ENCODE measurements around the gene LRMDA.

LRMDA gene

DNA sequence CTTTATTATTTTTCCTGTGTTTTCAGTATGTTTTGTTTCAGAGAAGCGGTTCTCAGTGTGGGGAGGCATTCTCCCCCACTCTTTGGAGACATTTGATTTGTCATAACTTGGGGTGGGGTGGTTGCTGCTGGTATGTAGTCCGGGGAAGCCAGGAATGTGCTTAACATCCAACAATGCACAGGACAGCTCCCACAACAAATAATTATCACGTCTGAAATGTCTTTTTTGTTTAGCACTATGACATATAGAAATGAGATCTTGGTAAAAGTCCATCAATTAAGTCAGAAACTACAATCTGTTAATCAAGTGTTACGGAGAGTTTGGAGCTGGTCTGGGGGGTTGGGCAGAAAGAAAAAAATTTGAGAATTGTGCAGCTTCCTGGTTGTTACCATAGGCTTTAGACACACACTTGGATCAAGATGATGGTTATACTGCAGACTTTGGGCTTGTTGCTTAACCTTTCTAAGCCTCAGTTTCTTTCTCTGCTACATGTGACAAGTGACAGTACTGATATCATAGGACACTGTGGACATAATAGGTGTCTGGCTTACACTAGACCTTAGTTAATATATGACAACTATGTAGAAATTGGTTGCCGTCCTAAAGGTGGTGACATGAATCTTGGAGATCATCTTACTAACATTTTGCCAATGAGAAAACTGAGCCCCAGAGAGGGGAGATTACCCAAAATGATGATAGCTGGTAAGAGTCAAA lies 113.7 kb downstream of the LRMDA start:
- Histone ChIP-seq H3K9ac (ENCODE audit: low read length) (no peak overlapping the region), H3K27ac (ENCODE audit: low read depth, low read length) (no peak overlapping the region), H3K4me1 (ENCODE audit: control insufficient read depth, insufficient read depth, low read length) (peaks cover 29% of the 10 kb centered on the region), H3K27me3 (ENCODE audit: control insufficient read depth, insufficient read depth, low read length) (no peaks in the 10 kb centered on the region), H3K4me3 (ENCODE audit: low read depth, low read length) (no peak overlapping the region), H3K36me3 (ENCODE audit: control insufficient read depth, insufficient read depth, low read length) (no peaks in the 10 kb centered on the region), H3K9me3 (ENCODE audit: control insufficient read depth, insufficient read depth, low read depth, low read length) (no peaks in the 10 kb centered on the region)

DNA sequence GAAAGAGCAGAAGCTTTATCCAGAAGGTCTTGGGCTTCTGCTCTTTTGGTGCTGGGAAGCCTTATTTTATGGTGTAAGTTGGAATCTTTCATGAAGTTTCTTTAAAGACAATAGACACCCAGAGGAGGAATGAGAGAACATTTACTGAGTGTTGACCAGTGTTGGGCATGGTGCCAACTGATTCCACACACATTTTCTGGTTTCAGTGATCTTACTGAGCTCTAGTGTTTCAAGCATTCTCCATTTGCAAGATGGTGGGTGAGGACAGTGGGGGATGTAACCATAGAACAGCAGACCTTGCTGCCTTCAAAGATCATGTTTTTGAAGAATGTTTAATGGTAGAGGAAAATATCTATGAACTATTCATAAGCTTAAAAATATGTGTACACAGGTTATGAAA lies 114.6 kb downstream of the LRMDA start:
- no peak overlapping the region for H3K9ac ChIP-seq (ENCODE audit: low read length)
- H3K4me1 ChIP-seq (ENCODE audit: control insufficient read depth, insufficient read depth, low read length): peaks cover 23% of the 10 kb centered on the region
- no peak overlapping the region for H3K4me3 ChIP-seq (ENCODE audit: low read depth, low read length)
- H3K36me3 ChIP-seq (ENCODE audit: control insufficient read depth, insufficient read depth, low read length): no peaks in the 10 kb centered on the region
- no peaks in the 10 kb centered on the region for H3K27me3 ChIP-seq (ENCODE audit: control insufficient read depth, insufficient read depth, low read length)
- no peaks in the 10 kb centered on the region for H3K9me3 ChIP-seq (ENCODE audit: control insufficient read depth, insufficient read depth, low read depth, low read length)
- H3K27ac ChIP-seq (ENCODE audit: low read depth, low read length): no peak overlapping the region

DNA sequence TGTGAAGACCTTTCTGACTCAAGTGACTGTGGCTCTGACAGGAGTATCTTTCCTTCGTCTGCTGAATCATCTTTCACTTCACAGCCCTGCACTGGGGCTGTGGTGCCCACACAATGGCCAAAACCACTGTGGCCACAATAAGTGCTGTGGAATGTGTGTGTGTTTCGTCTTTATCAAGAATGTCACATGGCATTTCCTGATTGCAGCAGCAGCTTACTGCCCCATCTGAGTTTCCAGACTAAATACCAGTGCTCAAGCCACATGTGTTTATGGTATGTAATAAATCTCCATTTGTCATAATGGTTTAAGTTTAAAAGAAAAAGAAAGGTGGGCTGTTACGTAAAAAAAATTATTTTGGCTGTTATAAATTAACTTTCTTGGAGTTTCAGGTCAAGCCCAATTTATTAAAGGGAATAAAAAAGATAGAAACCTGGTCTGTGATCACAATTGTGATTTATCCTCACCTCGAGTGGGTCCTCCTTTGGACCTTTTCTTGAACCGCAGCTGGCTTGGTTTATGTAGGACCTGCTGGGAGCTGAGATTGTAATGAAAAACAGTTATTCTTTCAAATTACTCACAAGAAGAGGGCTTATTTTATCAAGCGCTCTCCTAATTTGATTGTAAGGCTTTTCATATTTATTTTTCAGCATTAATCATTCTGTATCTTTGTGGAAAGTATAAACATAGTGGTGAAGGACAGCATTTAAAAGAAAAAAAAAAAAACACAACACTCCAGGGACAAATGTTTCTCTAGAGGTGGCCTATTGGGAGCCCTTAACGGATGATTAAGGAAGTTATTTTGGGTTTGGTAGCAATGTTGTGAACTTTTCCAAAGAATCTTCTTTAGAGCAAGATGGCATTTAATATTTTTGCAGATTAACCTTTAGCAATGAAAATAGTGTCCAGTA lies 116.2 kb downstream of the LRMDA start:
- H3K4me3 ChIP-seq (ENCODE audit: low read depth, low read length): no peak overlapping the region
- H3K27ac ChIP-seq (ENCODE audit: low read depth, low read length): no peak overlapping the region
- H3K9ac ChIP-seq (ENCODE audit: low read length): no peak overlapping the region
- peaks cover 4% of the 10 kb centered on the region; the same call in 1 of the 2 replicates for H3K9me3 ChIP-seq (ENCODE audit: control insufficient read depth, insufficient read depth, low read depth, low read length)
- peaks cover 6% of the 10 kb centered on the region for H3K4me1 ChIP-seq (ENCODE audit: control insufficient read depth, insufficient read depth, low read length)
- no peaks in the 10 kb centered on the region for H3K27me3 ChIP-seq (ENCODE audit: control insufficient read depth, insufficient read depth, low read length)
- H3K36me3 ChIP-seq (ENCODE audit: control insufficient read depth, insufficient read depth, low read length): no peaks in the 10 kb centered on the region

DNA sequence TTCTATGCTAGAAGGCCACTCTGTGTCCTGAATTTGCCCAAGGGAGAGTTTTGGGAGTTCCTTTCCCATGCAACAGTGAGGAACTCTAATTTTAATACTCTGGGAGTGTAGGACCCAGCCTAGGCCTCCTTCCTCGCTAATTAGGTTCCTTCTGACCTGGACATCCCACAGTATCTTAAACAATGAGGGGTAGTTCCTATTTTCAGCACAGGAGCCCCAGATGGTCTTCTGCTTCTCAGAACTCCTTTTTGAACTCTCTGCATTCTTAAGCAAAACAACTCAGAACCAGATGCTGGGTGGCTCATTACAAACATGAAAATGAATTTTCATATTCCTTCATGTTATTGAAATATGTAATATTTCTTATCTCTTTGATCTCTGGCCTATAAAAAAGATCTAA lies 116.9 kb downstream of the LRMDA start:
- Histone ChIP-seq H3K9me3 (ENCODE audit: control insufficient read depth, insufficient read depth, low read depth, low read length) (peaks cover 10% of the 10 kb centered on the region; the same call in 1 of the 2 replicates), H3K4me3 (ENCODE audit: low read depth, low read length) (no peak overlapping the region), H3K36me3 (ENCODE audit: control insufficient read depth, insufficient read depth, low read length) (no peaks in the 10 kb centered on the region), H3K9ac (ENCODE audit: low read length) (no peak overlapping the region), H3K27ac (ENCODE audit: low read depth, low read length) (no peak overlapping the region), H3K4me1 (ENCODE audit: control insufficient read depth, insufficient read depth, low read length) (no peaks in the 10 kb centered on the region), H3K27me3 (ENCODE audit: control insufficient read depth, insufficient read depth, low read length) (no peaks in the 10 kb centered on the region)

DNA sequence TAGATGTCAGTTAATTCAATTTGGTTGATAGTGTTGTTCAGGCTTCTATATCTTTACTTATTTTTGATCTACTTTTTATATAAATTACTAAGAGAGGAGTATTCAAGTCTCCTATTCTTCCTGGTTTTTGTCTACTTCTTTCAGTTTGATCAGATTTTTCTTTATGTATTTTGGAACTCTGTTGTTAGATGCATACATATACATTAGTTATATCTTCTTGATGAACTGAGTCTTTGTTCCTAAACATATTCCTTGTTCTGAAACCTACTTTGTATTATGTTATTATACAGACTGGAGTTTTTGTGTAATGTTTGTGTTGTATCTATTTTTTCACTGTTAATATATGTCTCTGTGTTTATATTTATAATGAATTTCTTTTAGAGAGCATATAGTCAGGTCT lies 118.8 kb downstream of the LRMDA start:
- no peaks in the 10 kb centered on the region for H3K4me1 ChIP-seq (ENCODE audit: control insufficient read depth, insufficient read depth, low read length)
- no peaks in the 10 kb centered on the region for H3K36me3 ChIP-seq (ENCODE audit: control insufficient read depth, insufficient read depth, low read length)
- no peaks in the 10 kb centered on the region for H3K27me3 ChIP-seq (ENCODE audit: control insufficient read depth, insufficient read depth, low read length)

DNA sequence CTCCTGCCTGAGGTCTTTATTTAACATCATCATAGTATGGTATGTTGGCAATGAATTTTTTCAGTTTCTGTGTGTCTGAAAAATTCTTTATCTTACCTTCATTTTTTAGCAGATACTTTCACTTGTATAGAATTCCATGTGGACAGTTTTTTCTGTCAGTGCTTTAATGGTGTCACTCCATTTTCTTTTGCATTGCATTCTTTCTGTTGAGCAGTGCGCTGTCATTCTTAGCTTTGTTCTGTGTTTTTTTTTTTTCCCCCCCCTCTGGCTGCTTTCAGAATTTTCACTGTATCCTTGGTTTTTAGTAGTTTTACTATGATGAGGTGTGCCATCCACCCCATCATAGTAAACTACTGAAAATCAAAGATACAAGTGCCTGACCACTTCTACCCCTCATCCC lies 120.7 kb downstream of the LRMDA start:
- H3K9me3 ChIP-seq (ENCODE audit: control insufficient read depth, insufficient read depth, low read depth, low read length): peaks cover 11% of the 10 kb centered on the region; the same call in 1 of the 2 replicates
- H3K9ac ChIP-seq (ENCODE audit: low read length): no peak overlapping the region
- no peaks in the 10 kb centered on the region for H3K27me3 ChIP-seq (ENCODE audit: control insufficient read depth, insufficient read depth, low read length)
- H3K36me3 ChIP-seq (ENCODE audit: control insufficient read depth, insufficient read depth, low read length): no peaks in the 10 kb centered on the region
- no peak overlapping the region for H3K4me3 ChIP-seq (ENCODE audit: low read depth, low read length)
- no peak overlapping the region for H3K27ac ChIP-seq (ENCODE audit: low read depth, low read length)
- H3K4me1 ChIP-seq (ENCODE audit: control insufficient read depth, insufficient read depth, low read length): no peaks in the 10 kb centered on the region

More for the DNA sequence above, 118.8 kb downstream of the LRMDA start:
- Histone ChIP-seq H3K9me3 (ENCODE audit: control insufficient read depth, insufficient read depth, low read depth, low read length) (peaks cover 11% of the 10 kb centered on the region; the same call in 1 of the 2 replicates), H3K27ac (ENCODE audit: low read depth, low read length) (no peak overlapping the region), H3K4me3 (ENCODE audit: low read depth, low read length) (no peak overlapping the region), H3K9ac (ENCODE audit: low read length) (no peak overlapping the region)

DNA sequence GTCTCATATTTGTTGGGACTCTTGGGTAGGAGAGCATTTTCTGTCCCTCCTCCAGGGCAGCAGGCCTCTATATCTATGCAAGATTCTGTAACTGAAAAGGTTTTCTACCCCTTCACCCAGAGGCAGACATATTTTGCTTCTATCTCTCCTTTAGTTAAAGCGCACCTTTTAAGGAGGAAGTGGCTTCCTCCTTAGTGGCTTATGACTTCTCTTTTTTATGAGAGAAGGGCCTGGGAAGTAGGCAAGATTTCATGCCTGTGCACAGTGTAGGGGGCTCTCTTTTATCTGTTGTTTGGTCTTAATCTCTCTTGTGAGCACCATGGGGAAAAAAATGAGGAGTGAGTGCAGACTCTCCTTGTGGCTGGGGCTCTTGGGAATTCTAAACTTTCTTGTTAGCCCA lies 122.1 kb downstream of the LRMDA start:
- Histone ChIP-seq H3K27ac (ENCODE audit: low read depth, low read length) (no peak overlapping the region), H3K4me1 (ENCODE audit: control insufficient read depth, insufficient read depth, low read length) (no peaks in the 10 kb centered on the region), H3K4me3 (ENCODE audit: low read depth, low read length) (no peak overlapping the region), H3K9me3 (ENCODE audit: control insufficient read depth, insufficient read depth, low read depth, low read length) (peaks cover 14% of the 10 kb centered on the region; the same call in 1 of the 2 replicates), H3K9ac (ENCODE audit: low read length) (no peak overlapping the region), H3K27me3 (ENCODE audit: control insufficient read depth, insufficient read depth, low read length) (no peaks in the 10 kb centered on the region), H3K36me3 (ENCODE audit: control insufficient read depth, insufficient read depth, low read length) (no peaks in the 10 kb centered on the region)

DNA sequence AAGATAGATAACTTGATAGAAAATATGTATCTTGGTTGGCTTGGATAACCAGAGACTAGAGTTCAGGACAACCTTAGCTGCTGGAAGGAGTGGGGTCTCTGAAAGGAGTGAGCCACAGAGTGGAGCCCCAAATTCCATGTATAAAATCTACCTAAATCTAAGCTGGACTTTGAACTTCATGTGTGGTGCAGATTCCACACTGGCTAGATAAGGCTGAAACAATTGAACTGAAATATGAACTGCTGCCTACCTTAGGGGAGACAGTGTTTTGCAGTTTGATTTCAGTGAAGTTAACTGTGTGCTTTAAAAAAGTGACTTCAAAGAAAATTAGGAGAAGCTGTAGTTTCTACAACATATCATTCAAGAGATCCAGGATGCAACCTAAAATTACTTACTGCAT lies 123.9 kb downstream of the LRMDA start:
- H3K9ac ChIP-seq (ENCODE audit: low read length): no peak overlapping the region
- no peak overlapping the region for H3K27ac ChIP-seq (ENCODE audit: low read depth, low read length)
- no peaks in the 10 kb centered on the region for H3K4me1 ChIP-seq (ENCODE audit: control insufficient read depth, insufficient read depth, low read length)
- H3K36me3 ChIP-seq (ENCODE audit: control insufficient read depth, insufficient read depth, low read length): no peaks in the 10 kb centered on the region
- H3K27me3 ChIP-seq (ENCODE audit: control insufficient read depth, insufficient read depth, low read length): no peaks in the 10 kb centered on the region
- no peak overlapping the region for H3K4me3 ChIP-seq (ENCODE audit: low read depth, low read length)
- peaks cover 14% of the 10 kb centered on the region; the same call in 1 of the 2 replicates for H3K9me3 ChIP-seq (ENCODE audit: control insufficient read depth, insufficient read depth, low read depth, low read length)

DNA sequence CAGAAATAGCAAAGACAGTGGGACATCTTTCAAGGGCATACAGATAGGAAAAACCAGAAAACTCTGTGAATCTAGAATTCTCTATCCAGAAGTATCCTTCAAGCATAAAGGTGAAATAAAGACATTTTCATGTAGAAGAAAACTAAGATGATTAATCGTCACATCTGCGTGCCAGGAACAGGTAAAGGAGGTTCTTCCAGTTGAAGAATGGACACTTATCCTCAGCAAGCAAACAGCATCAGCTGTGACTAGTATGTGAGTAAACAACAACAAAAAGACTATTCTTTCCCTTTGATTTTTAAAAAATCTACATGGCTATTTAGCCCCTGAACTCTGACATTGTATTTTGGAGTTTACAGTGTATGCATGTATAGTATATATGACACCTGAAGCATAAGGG lies 124.9 kb downstream of the LRMDA start:
- H3K27ac ChIP-seq (ENCODE audit: low read depth, low read length): no peak overlapping the region
- H3K36me3 ChIP-seq (ENCODE audit: control insufficient read depth, insufficient read depth, low read length): no peaks in the 10 kb centered on the region
- H3K9ac ChIP-seq (ENCODE audit: low read length): no peak overlapping the region
- H3K9me3 ChIP-seq (ENCODE audit: control insufficient read depth, insufficient read depth, low read depth, low read length): peaks cover 14% of the 10 kb centered on the region; the same call in 1 of the 2 replicates
- H3K4me3 ChIP-seq (ENCODE audit: low read depth, low read length): no peak overlapping the region
- no peaks in the 10 kb centered on the region for H3K4me1 ChIP-seq (ENCODE audit: control insufficient read depth, insufficient read depth, low read length)
- H3K27me3 ChIP-seq (ENCODE audit: control insufficient read depth, insufficient read depth, low read length): no peaks in the 10 kb centered on the region

DNA sequence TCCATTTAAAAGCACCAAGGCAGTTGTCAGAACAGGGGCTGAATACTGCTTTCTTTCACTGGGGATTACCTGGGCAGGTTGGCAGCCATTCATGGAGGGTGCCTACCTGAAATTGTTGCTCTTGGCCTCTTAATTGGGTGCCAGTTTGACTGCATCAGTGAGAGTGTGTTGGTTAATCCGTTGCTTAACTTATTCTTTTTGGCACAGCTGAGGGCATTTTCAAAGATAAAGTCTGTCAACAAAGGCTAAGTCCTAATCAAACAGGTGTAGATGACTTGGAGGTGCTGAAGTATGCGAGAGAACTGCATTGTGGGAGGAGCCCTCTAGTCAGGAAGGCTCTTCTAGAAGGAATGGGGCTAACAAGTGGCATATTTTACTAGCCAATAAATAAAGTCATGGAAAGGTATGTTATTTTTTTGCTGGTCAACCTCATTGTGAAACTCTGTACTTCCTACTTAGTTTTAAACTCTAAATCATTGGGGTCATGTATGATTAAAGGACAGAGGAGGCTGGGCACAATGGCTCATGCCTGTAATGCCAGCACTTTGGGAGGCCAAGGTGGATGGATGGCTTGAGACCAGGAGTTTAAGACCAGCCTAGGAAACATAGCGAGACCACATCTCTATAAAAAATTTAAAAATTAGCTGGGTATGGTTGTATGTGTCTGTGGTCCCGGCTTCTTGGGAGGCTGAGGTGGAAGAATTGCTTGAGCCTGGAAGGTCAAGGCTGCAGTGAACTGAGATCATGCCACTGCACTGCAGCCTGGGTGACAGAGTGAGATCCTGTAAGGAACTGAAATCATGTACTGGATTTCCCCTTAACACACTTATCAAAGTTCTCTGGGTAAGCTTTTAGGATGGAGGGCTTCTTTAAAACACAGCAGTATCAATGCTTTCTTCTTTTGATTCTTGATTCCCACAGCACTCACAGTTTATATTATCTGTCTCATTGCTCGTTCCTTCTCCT lies 134.1 kb downstream of the LRMDA start:
- H3K9me3 ChIP-seq (ENCODE audit: control insufficient read depth, insufficient read depth, low read depth, low read length): peaks cover 26% of the 10 kb centered on the region
- no peaks in the 10 kb centered on the region for H3K27me3 ChIP-seq (ENCODE audit: control insufficient read depth, insufficient read depth, low read length)
- no peak overlapping the region for H3K4me3 ChIP-seq (ENCODE audit: low read depth, low read length)
- no peaks in the 10 kb centered on the region for H3K36me3 ChIP-seq (ENCODE audit: control insufficient read depth, insufficient read depth, low read length)
- H3K9ac ChIP-seq (ENCODE audit: low read length): no peak overlapping the region
- no peak overlapping the region for H3K27ac ChIP-seq (ENCODE audit: low read depth, low read length)
- no peaks in the 10 kb centered on the region for H3K4me1 ChIP-seq (ENCODE audit: control insufficient read depth, insufficient read depth, low read length)

Measured in HUES6 (cell line).